ENCODE results near the gene C16orf95. TPM values are rescaled to one million over a fixed set of nuclear protein-coding genes. Genes with fewer than 3 reads are reported as not detected.

Gene C16orf95
- polyA plus RNA-seq, 2 of the 4 experiments (the other 2 are of a cell fraction): 3.5 to 6.3 TPM

DNA sequence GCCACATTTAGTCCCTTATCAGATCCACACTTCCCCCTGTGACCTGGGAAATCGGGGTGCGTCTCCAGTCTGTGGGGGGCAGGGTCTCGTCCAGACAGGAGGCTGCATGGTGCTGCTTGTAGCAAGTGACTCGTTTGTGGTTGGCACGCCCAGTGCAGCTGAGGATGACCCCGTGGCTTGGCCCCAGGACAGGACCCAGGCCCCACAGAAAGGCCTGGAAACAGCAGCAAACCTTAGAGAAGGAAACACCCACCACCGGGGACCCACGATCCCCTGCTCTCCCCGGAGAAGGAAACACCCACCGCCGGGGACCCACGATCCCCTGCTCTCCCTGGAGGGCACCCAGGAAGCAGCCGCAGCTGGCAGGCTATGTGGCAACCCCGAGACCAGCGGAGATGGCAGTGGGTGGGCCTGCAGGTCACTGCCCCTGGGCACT lies 8.2 kb upstream of the C16orf95 start:
- CTCF ChIA-PET: interaction anchor here (1.0 to 2.6 kb wide), 9 partner anchors 8 to 104 kb away, joined by 3 to 23 read pairs (median 5); partner anchors contain the start of gene FBXO31

DNA sequence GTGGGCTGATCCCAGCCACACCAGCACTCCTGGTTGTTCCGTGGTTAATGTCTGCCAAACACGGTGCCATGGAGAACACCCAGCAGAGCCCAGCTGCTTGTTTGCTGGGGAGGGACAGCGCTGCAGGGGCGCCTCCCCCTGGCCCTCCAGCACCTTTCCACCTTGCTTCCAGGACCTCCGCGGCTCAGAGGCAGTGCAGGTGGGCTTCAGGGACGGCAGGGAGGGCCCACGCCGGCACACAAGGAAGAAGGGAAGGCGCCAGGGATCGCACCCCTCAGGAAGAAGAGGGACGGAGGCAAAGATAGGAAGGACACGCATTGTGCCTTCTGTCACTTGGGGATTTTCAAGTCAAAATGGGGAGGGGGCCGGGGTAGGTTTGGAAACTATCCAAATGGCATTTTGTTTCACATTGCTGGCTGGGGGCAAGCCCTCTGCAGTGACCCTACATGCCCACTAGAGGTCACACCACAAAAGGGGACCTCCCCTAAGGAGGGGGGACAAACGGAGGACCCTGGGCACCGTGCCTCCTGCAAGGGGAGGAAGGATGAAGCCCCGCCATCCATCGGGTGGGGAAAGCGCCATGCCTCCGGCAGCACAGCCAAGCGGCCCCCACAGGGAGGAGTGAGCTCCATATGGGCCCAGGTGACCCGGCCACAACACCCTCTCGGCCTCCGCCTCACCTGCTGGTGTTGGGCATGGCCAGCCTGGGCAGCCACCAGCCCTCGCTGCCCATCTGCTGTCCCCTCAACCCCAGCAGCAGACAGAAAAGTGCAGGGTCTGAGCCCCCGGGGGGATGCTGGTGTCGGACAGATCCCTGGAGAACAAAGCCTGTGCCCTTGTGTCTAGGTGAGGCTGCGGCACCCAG lies 7.5 kb upstream of the C16orf95 start:
- CTCF ChIA-PET: interaction anchor here (0.6 to 2.6 kb wide), 20 partner anchors 9 to 311 kb away, joined by 3 to 23 read pairs (median 4); partner anchors contain the start of gene FBXO31
- POLR2A ChIA-PET: no interaction called here

More for the DNA sequence above, 8.2 kb upstream of the C16orf95 start:
- Histone ChIP-seq H3K4me3 (no peak overlapping the region), H3K9me3 (no peaks in the 10 kb centered on the region), H3K4me2 (no peak overlapping the region), H3K27ac (no peak overlapping the region), H3K4me1 (peaks cover 7% of the 10 kb centered on the region; the same call in 2 of the 3 replicates)
- no peak for ATAC-seq
- POLR2A ChIA-PET: no interaction called here
- WGBS (ENCODE audit: missing lambda C conversion rate): 52% methylated on average over 14 of the region's 15 CpGs
- no peak for DNase-seq (ENCODE audit: low read depth in 1 of 2, low spot score in 1 of 2)
- TF ChIP-seq CHD2 (IDR thresholded peaks at IDR 0.05; ENCODE audit: low read length, partially characterized antibody) (no peak), POLR2AphosphoS2 (conservative IDR thresholded peaks at IDR 0.05; ENCODE audit: low read length) (no peak), SREBF2 (IDR thresholded peaks at IDR 0.05) (no peak), ZC3H11A (IDR thresholded peaks at IDR 0.05) (no peak)
- TF ChIP-seq, protein P1, sequence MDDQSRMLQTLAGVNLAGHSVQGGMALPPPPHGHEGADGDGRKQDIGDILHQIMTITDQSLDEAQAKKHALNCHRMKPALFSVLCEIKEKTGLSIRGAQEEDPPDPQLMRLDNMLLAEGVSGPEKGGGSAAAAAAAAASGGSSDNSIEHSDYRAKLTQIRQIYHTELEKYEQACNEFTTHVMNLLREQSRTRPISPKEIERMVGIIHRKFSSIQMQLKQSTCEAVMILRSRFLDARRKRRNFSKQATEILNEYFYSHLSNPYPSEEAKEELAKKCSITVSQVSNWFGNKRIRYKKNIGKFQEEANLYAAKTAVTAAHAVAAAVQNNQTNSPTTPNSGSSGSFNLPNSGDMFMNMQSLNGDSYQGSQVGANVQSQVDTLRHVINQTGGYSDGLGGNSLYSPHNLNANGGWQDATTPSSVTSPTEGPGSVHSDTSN (IDR thresholded peaks at IDR 0.05): no peak
- FAIRE-seq: no peak

DNA sequence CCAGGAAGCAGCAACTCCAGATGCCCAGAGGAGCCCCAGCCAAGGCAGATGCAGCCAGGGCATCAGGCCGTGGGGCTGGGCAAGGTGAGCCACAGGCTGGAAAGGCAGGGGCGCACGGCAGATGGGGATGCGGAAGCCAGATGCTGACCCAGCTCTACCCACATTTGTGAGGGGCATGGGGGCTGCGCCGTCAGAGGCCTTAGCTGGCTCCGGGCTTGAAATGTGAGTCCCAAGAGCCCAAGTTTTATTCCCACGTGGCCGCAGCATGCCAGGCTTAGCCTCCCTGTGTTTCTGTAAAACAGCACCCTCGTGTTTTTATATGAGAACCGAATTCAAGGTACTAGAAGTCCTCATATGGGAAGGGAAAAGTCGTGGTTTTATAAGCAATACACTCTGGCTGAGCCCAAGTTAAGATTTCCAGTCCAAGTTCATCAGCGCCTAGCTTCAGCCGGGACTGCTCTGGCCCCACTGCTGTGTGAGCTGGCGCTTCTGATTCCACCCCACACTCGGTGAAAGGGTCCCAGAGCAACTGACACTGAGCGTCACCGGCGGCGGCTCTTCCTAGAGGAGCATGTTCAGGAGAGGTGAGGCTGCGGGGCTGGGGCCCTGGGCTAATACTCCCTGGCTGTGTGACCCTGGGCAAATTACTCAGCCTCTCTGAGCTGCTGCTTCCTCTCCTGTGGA lies 6.7 kb upstream of the C16orf95 start:
- FAIRE-seq (no peak), ATAC-seq (no peak), DNase-seq (ENCODE audit: low read depth in 1 of 2, low spot score in 1 of 2) (no peak)
- WGBS (ENCODE audit: missing lambda C conversion rate): 75% methylated on average over 13 of the region's 21 CpGs
- Histone ChIP-seq H3K4me2 (no peak overlapping the region), H3K4me3 (no peak overlapping the region), H3K4me1 (peaks cover 7% of the 10 kb centered on the region; the same call in 2 of the 3 replicates), H3K27ac (no peak overlapping the region), H3K9me3 (no peaks in the 10 kb centered on the region)
- POLR2A ChIA-PET: no interaction called here
- CTCF ChIA-PET: interaction anchor here (0.6 to 2.6 kb wide), 18 partner anchors 8 to 312 kb away, joined by 3 to 23 read pairs (median 4); partner anchors contain the start of gene FBXO31
- no peak for TF ChIP-seq CHD4 (IDR thresholded peaks at IDR 0.05; ENCODE audit: borderline replicate concordance)
- no peak for TF ChIP-seq TP53 (CRISPR knock-in tag; IDR thresholded peaks at IDR 0.05)
- no peak for TF ChIP-seq RARB (CRISPR knock-in tag; IDR thresholded peaks at IDR 0.05)
- no peak for TF ChIP-seq CEBPB (IDR thresholded peaks at IDR 0.05)
- TF ChIP-seq PHF8 (IDR thresholded peaks at IDR 0.05; ENCODE audit: borderline replicate concordance, low read depth): no peak
- TF ChIP-seq, protein P2, sequence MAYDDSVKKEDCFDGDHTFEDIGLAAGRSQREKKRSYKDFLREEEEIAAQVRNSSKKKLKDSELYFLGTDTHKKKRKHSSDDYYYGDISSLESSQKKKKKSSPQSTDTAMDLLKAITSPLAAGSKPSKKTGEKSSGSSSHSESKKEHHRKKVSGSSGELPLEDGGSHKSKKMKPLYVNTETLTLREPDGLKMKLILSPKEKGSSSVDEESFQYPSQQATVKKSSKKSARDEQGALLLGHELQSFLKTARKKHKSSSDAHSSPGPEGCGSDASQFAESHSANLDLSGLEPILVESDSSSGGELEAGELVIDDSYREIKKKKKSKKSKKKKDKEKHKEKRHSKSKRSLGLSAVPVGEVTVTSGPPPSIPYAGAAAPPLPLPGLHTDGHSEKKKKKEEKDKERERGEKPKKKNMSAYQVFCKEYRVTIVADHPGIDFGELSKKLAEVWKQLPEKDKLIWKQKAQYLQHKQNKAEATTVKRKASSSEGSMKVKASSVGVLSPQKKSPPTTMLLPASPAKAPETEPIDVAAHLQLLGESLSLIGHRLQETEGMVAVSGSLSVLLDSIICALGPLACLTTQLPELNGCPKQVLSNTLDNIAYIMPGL (CRISPR knock-in tag; IDR thresholded peaks at IDR 0.05; ENCODE audit: borderline replicate concordance): no peak
- no peak for TF ChIP-seq RCOR1 (IDR thresholded peaks at IDR 0.05; ENCODE audit: low read depth, low read length)
- TF ChIP-seq EHF (CRISPR knock-in tag; IDR thresholded peaks at IDR 0.05): no peak
- TF ChIP-seq, protein P3, sequence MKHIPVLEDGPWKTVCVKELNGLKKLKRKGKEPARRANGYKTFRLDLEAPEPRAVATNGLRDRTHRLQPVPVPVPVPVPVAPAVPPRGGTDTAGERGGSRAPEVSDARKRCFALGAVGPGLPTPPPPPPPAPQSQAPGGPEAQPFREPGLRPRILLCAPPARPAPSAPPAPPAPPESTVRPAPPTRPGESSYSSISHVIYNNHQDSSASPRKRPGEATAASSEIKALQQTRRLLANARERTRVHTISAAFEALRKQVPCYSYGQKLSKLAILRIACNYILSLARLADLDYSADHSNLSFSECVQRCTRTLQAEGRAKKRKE (CRISPR knock-in tag; IDR thresholded peaks at IDR 0.05; ENCODE audit: low read depth): no peak

More for the DNA sequence above, 7.5 kb upstream of the C16orf95 start:
- 63% methylated on average over 22 of the region's 28 CpGs for WGBS (ENCODE audit: missing lambda C conversion rate)
- ATAC-seq (peak; percentile 45 to 82; a peak in 3 of 6 replicates), FAIRE-seq (no peak), DNase-seq (ENCODE audit: low read depth in 1 of 2, low spot score in 1 of 2) (peak; percentile 19 to 77)
- no peak overlapping the region for H3K4me3 ChIP-seq
- peak; percentile 49 to 51; a peak in 3 of 5 replicates for TF ChIP-seq RAD21 (conservative IDR thresholded peaks at IDR 0.05 in 1 of 2, IDR thresholded peaks at IDR 0.05 in 1 of 2)
- TF ChIP-seq, protein P4, sequence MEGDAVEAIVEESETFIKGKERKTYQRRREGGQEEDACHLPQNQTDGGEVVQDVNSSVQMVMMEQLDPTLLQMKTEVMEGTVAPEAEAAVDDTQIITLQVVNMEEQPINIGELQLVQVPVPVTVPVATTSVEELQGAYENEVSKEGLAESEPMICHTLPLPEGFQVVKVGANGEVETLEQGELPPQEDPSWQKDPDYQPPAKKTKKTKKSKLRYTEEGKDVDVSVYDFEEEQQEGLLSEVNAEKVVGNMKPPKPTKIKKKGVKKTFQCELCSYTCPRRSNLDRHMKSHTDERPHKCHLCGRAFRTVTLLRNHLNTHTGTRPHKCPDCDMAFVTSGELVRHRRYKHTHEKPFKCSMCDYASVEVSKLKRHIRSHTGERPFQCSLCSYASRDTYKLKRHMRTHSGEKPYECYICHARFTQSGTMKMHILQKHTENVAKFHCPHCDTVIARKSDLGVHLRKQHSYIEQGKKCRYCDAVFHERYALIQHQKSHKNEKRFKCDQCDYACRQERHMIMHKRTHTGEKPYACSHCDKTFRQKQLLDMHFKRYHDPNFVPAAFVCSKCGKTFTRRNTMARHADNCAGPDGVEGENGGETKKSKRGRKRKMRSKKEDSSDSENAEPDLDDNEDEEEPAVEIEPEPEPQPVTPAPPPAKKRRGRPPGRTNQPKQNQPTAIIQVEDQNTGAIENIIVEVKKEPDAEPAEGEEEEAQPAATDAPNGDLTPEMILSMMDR (IDR thresholded peaks at IDR 0.05): peak; percentile 67
- TF ChIP-seq SMC3 (IDR thresholded peaks at IDR 0.05): peak; percentile 47; the same call in 2 of the 3 replicates
- TF ChIP-seq KDM1A (IDR thresholded peaks at IDR 0.05; ENCODE audit: low read depth): no peak
- no peak overlapping the region for H3K4me2 ChIP-seq
- peaks cover 7% of the 10 kb centered on the region; the same call in 2 of the 3 replicates for H3K4me1 ChIP-seq
- no peaks in the 10 kb centered on the region for H3K9me3 ChIP-seq
- H3K27ac ChIP-seq: peak overlapping the region in 1 of 2 experiments; percentile 13; a peak in 1 of 6 replicates

All from A549 (cell line).